HL-60 (cell line): ENCODE data around the gene SNRK.

ENCODE experiments used
- DNase-seq, 2 experiments: peaks; one replicate each; pipeline ENCODE4 v3.0.0-alpha.2; 2010 to 2020; ENCODE audit warnings: low read depth in 1 of 2, low spot score in 1 of 2
- H3K27ac ChIP-seq: fragments of 250-450 bp; sonication (Bioruptor Pico); replicated peaks from 2 replicates; pipeline ENCODE4 v1.5.1; 2020; ENCODE audit warnings: mild to moderate bottlenecking, moderate library complexity
- H3K27me3 ChIP-seq: fragments of 250-450 bp; sonication (Bioruptor Pico); 2 replicates; pipeline ENCODE4 v1.5.1; 2021; ENCODE audit warnings: mild to moderate bottlenecking, moderate library complexity; ENCODE audit not compliant: insufficient read depth, poor library complexity, severe bottlenecking
- H3K4me3 ChIP-seq: replicated peaks from 2 replicates; pipeline ENCODE4 v1.5.1; 2011; ENCODE audit warnings: mild to moderate bottlenecking, control low read depth, low read length; ENCODE audit not compliant: insufficient read depth
- GABPA ChIP-seq: IDR thresholded peaks from 2 replicates; pipeline ENCODE4 v1.6.1; 2012; ENCODE audit warnings: low read depth
- POLR2AphosphoS5 ChIP-seq: IDR thresholded peaks from 2 replicates; pipeline ENCODE4 v1.6.1; 2012; ENCODE audit warnings: low read depth
- SPI1 ChIP-seq: IDR thresholded peaks from 2 replicates; pipeline ENCODE4 v1.6.1; 2012; ENCODE audit warnings: low read depth, mild to moderate bottlenecking, borderline replicate concordance
- TF ChIP-seq, protein P1 (sequence below): IDR thresholded peaks from one replicate; pipeline ENCODE4 v1.5.1; 2011; ENCODE audit warnings: low read length, control low read depth, inconsistent platforms; ENCODE audit not compliant: insufficient read depth
- TF ChIP-seq, protein P2 (sequence below): IDR thresholded peaks from 2 replicates; pipeline ENCODE4 v1.6.1; 2012; ENCODE audit warnings: low read depth; ENCODE audit not compliant: insufficient replicate concordance

The SNRK gene

DNA sequence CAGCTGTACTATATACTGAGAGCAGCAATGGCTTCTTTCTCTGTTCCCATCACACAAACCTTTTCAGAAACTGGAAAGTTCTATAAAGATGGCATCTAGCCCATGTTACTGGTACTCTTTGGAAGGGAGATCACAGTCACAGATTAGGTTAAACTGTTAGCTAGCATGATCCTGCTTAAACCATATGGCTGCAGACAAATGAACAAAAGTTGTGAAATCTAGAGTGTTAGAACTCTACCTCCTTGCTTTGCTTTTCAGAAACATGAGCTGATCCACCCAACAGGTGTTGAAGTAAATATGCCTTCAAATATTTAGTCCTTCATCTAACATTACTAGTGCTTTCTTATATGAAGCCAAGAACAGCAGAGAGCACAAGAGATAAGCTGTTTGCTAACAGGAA, 102.6 kb downstream of the SNRK start:
- TF ChIP-seq, protein P1, sequence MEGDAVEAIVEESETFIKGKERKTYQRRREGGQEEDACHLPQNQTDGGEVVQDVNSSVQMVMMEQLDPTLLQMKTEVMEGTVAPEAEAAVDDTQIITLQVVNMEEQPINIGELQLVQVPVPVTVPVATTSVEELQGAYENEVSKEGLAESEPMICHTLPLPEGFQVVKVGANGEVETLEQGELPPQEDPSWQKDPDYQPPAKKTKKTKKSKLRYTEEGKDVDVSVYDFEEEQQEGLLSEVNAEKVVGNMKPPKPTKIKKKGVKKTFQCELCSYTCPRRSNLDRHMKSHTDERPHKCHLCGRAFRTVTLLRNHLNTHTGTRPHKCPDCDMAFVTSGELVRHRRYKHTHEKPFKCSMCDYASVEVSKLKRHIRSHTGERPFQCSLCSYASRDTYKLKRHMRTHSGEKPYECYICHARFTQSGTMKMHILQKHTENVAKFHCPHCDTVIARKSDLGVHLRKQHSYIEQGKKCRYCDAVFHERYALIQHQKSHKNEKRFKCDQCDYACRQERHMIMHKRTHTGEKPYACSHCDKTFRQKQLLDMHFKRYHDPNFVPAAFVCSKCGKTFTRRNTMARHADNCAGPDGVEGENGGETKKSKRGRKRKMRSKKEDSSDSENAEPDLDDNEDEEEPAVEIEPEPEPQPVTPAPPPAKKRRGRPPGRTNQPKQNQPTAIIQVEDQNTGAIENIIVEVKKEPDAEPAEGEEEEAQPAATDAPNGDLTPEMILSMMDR, result no peak
- TF ChIP-seq, protein P2, sequence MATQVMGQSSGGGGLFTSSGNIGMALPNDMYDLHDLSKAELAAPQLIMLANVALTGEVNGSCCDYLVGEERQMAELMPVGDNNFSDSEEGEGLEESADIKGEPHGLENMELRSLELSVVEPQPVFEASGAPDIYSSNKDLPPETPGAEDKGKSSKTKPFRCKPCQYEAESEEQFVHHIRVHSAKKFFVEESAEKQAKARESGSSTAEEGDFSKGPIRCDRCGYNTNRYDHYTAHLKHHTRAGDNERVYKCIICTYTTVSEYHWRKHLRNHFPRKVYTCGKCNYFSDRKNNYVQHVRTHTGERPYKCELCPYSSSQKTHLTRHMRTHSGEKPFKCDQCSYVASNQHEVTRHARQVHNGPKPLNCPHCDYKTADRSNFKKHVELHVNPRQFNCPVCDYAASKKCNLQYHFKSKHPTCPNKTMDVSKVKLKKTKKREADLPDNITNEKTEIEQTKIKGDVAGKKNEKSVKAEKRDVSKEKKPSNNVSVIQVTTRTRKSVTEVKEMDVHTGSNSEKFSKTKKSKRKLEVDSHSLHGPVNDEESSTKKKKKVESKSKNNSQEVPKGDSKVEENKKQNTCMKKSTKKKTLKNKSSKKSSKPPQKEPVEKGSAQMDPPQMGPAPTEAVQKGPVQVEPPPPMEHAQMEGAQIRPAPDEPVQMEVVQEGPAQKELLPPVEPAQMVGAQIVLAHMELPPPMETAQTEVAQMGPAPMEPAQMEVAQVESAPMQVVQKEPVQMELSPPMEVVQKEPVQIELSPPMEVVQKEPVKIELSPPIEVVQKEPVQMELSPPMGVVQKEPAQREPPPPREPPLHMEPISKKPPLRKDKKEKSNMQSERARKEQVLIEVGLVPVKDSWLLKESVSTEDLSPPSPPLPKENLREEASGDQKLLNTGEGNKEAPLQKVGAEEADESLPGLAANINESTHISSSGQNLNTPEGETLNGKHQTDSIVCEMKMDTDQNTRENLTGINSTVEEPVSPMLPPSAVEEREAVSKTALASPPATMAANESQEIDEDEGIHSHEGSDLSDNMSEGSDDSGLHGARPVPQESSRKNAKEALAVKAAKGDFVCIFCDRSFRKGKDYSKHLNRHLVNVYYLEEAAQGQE, result no peak
- no peak for TF ChIP-seq SPI1
- no peak for TF ChIP-seq GABPA
- no peak for TF ChIP-seq POLR2AphosphoS5
- H3K4me3 ChIP-seq, result no peak overlapping the region
- H3K27me3 ChIP-seq, result no peaks in the 10 kb centered on the region
- peak overlapping the region; percentile 65 for H3K27ac ChIP-seq
- DNase-seq, result no peak

DNA sequence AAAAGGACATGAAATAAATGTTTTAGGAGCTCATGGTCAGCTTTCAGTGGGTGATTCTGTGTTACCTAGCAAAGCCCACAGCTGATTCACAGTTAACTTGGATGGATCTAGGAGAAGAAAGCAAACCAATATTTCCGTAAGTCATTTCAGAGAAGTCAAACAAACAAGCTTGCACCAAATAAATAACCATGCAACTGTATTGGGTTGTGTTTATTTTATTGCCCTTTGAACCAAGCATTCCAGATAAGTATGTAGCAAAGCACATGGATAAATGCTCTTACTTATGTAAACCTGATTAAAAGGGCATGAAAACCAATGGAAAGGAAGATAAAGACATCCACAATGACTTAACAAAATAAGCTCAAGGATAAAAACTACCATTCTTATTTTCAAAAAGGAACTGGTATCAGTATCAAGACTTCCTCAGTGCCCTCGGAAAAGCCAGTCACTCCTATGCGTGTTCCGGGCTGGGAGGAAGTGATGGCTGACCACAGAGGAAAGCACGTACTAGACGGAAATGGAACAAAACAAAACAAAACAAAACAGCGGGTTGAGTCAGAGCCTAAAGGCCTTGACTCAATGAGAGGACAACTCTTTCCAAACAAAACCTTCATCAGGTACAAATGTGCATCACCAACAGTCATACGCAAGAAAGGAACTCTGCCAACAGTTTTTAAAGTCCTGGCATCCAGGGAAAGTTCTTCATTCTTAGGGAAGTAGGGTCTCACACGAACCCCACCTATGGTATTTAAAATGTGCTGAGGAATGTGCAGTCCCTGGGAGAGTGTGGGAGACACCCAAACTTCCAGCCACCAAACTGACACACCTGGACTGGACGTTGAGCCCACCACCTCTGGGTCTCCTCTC, 103.3 kb downstream of the SNRK start:
- no peaks in the 10 kb centered on the region for H3K27me3 ChIP-seq
- H3K27ac ChIP-seq, result peak overlapping the region; percentile 65
- DNase-seq, result peak; percentile 64 to 86
- TF ChIP-seq SPI1 (peak; percentile 96), GABPA (peak; percentile 53), POLR2AphosphoS5 (0 out of 2 replicates have a peak, but pooled peaks have one; percentile 38)
- TF ChIP-seq, protein P2, result no peak
- TF ChIP-seq, protein P1, result no peak
- no peak overlapping the region for H3K4me3 ChIP-seq

DNA sequence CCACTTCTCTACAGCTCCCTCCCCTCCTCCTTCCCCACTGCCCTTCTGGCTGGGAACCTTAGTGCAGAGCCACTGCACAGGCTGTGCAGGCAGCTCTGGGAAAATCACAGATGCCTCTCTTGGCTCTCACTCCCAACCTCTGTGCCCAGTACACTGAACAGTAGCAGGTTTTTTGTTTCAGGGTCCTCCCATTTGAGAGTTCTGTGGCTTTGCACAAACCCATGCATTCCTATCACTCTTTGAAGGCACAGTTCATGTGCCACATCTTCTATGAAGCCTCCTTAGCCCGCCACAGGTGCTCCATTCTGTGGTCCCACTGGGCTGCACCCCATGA, 103.9 kb downstream of the SNRK start:
- no peak overlapping the region for H3K4me3 ChIP-seq
- TF ChIP-seq, protein P1, result no peak
- no peak for TF ChIP-seq POLR2AphosphoS5
- no peaks in the 10 kb centered on the region for H3K27me3 ChIP-seq
- DNase-seq, result no peak
- peak overlapping the region; percentile 65 for H3K27ac ChIP-seq
